OCI-LY1 (cell line): ENCODE results near the gene PPP1R1B.

Source experiments
- EZH2 ChIP-seq: fragments of 200-600 bp; sonication (generic), shearing (Covaris generic); IDR thresholded peaks from 2 replicates; pipeline ENCODE4 v1.8.0; 2017; ENCODE audit warnings: borderline replicate concordance, mixed run types, mild to moderate bottlenecking, antibody characterized with exemption, low read length, moderate library complexity, mixed read lengths
- TF ChIP-seq, protein P1 (sequence below): fragments of 200-600 bp; sonication (generic), shearing (Covaris generic); IDR thresholded peaks from 2 replicates; pipeline ENCODE4 v1.5.1; 2017; ENCODE audit warnings: mild to moderate bottlenecking, antibody characterized with exemption, low read length, moderate library complexity, mixed read lengths

DNA sequence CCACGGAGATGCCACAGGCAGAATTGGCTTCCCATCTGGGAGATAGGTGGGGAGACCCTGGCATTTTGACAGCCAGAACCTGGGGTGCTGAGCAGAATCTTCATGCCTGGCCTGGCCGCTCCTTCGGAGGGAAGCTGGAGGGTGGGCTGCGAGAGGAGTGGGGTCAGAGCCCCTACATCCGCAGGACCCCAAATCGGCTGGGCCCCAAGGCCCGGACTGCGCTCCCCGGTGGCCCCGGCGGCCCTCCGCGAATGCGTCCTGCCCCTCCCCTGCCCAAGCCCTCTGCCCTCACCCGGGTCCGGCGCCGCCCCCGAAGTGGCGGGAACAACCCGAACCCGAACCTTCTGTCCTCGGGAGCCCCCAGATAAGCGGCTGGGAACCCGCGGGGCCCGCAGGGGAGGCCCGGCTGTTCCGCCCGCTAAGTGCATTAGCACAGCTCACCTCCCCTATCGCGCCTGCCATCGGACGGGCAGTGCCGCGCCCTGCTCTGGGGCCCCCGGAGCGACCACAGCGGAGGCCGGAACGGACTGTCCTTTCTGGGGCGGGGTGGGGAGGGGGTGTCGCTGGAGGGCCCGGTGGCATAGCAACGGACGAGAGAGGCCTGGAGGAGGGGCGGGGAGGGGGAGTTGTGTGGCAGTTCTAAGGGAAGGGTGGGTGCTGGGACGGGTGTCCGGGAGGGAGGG, 40.7 kb downstream of the PPP1R1B start:
- TF ChIP-seq, protein P1, sequence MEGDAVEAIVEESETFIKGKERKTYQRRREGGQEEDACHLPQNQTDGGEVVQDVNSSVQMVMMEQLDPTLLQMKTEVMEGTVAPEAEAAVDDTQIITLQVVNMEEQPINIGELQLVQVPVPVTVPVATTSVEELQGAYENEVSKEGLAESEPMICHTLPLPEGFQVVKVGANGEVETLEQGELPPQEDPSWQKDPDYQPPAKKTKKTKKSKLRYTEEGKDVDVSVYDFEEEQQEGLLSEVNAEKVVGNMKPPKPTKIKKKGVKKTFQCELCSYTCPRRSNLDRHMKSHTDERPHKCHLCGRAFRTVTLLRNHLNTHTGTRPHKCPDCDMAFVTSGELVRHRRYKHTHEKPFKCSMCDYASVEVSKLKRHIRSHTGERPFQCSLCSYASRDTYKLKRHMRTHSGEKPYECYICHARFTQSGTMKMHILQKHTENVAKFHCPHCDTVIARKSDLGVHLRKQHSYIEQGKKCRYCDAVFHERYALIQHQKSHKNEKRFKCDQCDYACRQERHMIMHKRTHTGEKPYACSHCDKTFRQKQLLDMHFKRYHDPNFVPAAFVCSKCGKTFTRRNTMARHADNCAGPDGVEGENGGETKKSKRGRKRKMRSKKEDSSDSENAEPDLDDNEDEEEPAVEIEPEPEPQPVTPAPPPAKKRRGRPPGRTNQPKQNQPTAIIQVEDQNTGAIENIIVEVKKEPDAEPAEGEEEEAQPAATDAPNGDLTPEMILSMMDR: no peak
- no peak for TF ChIP-seq EZH2
